ENCODE results near the gene BHLHE23.

DNA sequence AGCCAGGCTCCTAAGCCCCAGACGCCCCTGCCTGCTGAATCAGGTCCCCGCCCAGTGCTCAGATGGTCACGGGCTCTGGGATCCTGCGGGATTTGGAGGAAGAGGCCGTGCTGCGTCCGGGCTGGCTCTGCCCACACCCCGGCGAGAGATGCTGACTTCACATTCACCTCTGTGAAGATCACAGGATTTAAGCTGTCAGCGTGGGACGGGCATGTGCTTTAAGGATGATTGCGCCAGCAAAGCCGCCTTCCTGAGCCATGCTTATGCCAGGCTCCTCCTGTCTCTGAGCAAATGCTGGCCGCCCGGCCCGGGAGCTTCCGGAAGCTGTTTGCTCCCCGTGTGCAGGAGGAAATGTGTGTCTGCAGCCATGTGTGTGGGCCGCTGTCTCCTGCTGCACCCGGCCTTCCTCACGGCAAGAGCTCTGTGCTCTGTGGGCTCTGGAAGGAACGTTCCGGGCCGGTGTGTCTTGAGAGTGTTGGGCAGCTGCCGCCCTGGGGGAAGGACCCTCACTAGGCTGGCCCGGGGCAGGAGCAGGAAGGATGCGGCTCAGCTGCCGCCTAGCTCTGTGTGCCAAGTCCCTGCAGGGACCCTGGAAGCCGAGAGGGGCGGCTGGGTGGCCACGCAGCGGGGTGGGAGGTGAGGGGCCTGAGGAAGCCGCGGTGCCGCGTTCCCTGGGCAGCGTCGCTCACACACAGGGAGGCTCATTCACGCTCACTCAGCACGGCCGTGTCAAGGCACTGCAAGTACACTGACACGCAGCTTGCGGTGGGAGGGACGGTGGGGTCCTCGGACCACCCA is 19.0 kb upstream of the BHLHE23 start:
- TF ChIP-seq POLR2A (IDR thresholded peaks at IDR 0.05), result no peak
- TF ChIP-seq, protein P1, sequence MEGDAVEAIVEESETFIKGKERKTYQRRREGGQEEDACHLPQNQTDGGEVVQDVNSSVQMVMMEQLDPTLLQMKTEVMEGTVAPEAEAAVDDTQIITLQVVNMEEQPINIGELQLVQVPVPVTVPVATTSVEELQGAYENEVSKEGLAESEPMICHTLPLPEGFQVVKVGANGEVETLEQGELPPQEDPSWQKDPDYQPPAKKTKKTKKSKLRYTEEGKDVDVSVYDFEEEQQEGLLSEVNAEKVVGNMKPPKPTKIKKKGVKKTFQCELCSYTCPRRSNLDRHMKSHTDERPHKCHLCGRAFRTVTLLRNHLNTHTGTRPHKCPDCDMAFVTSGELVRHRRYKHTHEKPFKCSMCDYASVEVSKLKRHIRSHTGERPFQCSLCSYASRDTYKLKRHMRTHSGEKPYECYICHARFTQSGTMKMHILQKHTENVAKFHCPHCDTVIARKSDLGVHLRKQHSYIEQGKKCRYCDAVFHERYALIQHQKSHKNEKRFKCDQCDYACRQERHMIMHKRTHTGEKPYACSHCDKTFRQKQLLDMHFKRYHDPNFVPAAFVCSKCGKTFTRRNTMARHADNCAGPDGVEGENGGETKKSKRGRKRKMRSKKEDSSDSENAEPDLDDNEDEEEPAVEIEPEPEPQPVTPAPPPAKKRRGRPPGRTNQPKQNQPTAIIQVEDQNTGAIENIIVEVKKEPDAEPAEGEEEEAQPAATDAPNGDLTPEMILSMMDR (IDR thresholded peaks at IDR 0.05), result no peak

Data from thyroid gland (tissue), 4 donors.